ENCODE results near the gene ENOPH1. TPM values are rescaled to one million over a fixed set of nuclear protein-coding genes. Genes with fewer than 3 reads are reported as not detected.
A peak's percentile ranks its signal among the peaks of the same experiment; 100 is the strongest.

The ENOPH1 gene
- total and polyA plus RNA-seq, 2 donors (not counting 1 experiment from before 2014, with no cell fraction given): 17.1 to 43.6 TPM

DNA sequence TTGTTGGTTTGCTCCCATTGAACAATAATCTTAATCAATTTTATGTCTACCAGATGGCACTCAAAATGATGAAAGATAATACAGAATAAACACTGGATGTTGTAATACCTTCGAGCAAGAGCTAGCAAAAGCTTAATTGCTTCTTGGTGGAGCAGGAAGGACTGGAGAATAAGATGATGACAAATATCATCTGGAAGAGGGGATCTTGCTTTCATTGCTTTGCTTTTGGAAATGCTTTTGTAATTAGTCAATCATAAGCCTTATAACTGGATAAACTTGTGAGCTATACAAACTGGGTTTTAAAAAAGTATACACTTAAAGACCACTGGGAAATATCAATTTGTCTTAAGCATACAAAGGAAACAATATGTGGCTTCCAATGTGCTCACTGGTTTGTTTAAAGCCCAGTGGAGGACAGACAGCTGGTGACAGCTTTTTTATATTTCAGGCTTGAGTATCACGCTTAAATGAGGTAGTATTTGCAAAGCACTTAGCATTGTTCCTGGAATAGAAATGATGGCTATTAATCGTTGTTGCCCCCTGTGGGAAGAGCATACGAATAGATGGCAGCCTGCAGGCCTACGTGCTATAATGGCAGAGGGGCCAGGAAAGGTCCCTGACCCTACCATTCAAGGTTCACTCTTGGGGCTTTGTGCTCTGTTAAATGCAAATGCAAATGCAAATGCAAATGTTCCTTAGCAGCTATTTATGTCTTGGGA is 70.2 kb downstream of the ENOPH1 start:
- no peak overlapping the region for H3K4me3 ChIP-seq (replicated peaks in 1 of 4; ENCODE audit: control extremely low read depth in 1 of 4, insufficient read depth in 1 of 4, low read depth in 3 of 4, low read length in 4 of 4)

GRCh38 chr4:82501154-82501442 is 70.7 kb downstream of the ENOPH1 start:
- Histone ChIP-seq H3K9me3 (ENCODE audit: control insufficient read depth, insufficient read depth, low read depth, low read length) (no peaks in the 10 kb centered on the region), H4K20me1 (ENCODE audit: control insufficient read depth, extremely low read depth, insufficient read depth, low read length) (no peaks in the 10 kb centered on the region), H3K27ac (ENCODE audit: insufficient read depth, low read length) (no peak overlapping the region), H3K36me3 (ENCODE audit: control insufficient read depth, insufficient read depth, low read length) (no peaks in the 10 kb centered on the region), H3K4me1 (ENCODE audit: control insufficient read depth, extremely low read depth, insufficient read depth, low read length) (no peaks in the 10 kb centered on the region), H3K27me3 (ENCODE audit: control insufficient read depth, insufficient read depth, low read length) (no peaks in the 10 kb centered on the region), H3K4me2 (ENCODE audit: extremely low read depth, insufficient read depth, low read length) (no peak overlapping the region), H3K4me3 (replicated peaks in 1 of 4; ENCODE audit: control extremely low read depth in 1 of 4, insufficient read depth in 1 of 4, low read depth in 3 of 4, low read length in 4 of 4) (no peak overlapping the region), H2AFZ (ENCODE audit: low read length) (no peak overlapping the region), H3K9ac (ENCODE audit: insufficient read depth, low read length) (no peak overlapping the region), H3K79me2 (ENCODE audit: control insufficient read depth, insufficient read depth, low read length) (no peaks in the 10 kb centered on the region)
- TF ChIP-seq CTCF (conservative IDR thresholded peaks at IDR 0.05 in 1 of 2, IDR thresholded peaks at IDR 0.05 in 1 of 2; ENCODE audit: low read depth in 1 of 2, low read length in 2 of 2) (no peak), EZH2 (IDR thresholded peaks at IDR 0.05; ENCODE audit: low read length, missing control alignments) (no peak)
- no peak for DNase-seq (ENCODE audit: low read depth in 2 of 2)

More for the DNA sequence above, 70.2 kb downstream of the ENOPH1 start:
- no peak overlapping the region for H3K9ac ChIP-seq (ENCODE audit: insufficient read depth, low read length)
- H3K4me1 ChIP-seq (ENCODE audit: control insufficient read depth, extremely low read depth, insufficient read depth, low read length): no peaks in the 10 kb centered on the region
- no peaks in the 10 kb centered on the region for H3K27me3 ChIP-seq (ENCODE audit: control insufficient read depth, insufficient read depth, low read length)
- no peak overlapping the region for H3K4me2 ChIP-seq (ENCODE audit: extremely low read depth, insufficient read depth, low read length)
- H3K27ac ChIP-seq (ENCODE audit: insufficient read depth, low read length): no peak overlapping the region
- peak; percentile 43 to 52 for DNase-seq (ENCODE audit: low read depth in 2 of 2)
- no peaks in the 10 kb centered on the region for H3K79me2 ChIP-seq (ENCODE audit: control insufficient read depth, insufficient read depth, low read length)
- H4K20me1 ChIP-seq (ENCODE audit: control insufficient read depth, extremely low read depth, insufficient read depth, low read length): no peaks in the 10 kb centered on the region
- H3K9me3 ChIP-seq (ENCODE audit: control insufficient read depth, insufficient read depth, low read depth, low read length): no peaks in the 10 kb centered on the region
- no peaks in the 10 kb centered on the region for H3K36me3 ChIP-seq (ENCODE audit: control insufficient read depth, insufficient read depth, low read length)
- H2AFZ ChIP-seq (ENCODE audit: low read length): no peak overlapping the region
- TF ChIP-seq EZH2 (IDR thresholded peaks at IDR 0.05; ENCODE audit: low read length, missing control alignments) (no peak), CTCF (conservative IDR thresholded peaks at IDR 0.05 in 1 of 2, IDR thresholded peaks at IDR 0.05 in 1 of 2; ENCODE audit: low read depth in 1 of 2, low read length in 2 of 2) (no peak)

GRCh38 chr4:82508011-82508410 is 77.6 kb downstream of the ENOPH1 start:
- Histone ChIP-seq H3K79me2 (ENCODE audit: control insufficient read depth, insufficient read depth, low read length) (no peaks in the 10 kb centered on the region), H3K4me1 (ENCODE audit: control insufficient read depth, extremely low read depth, insufficient read depth, low read length) (no peaks in the 10 kb centered on the region), H3K27ac (ENCODE audit: insufficient read depth, low read length) (no peak overlapping the region), H3K9ac (ENCODE audit: insufficient read depth, low read length) (no peak overlapping the region), H3K4me2 (ENCODE audit: extremely low read depth, insufficient read depth, low read length) (no peak overlapping the region), H2AFZ (ENCODE audit: low read length) (no peak overlapping the region), H3K27me3 (ENCODE audit: control insufficient read depth, insufficient read depth, low read length) (peaks cover 2% of the 10 kb centered on the region), H3K9me3 (ENCODE audit: control insufficient read depth, insufficient read depth, low read depth, low read length) (no peaks in the 10 kb centered on the region), H4K20me1 (ENCODE audit: control insufficient read depth, extremely low read depth, insufficient read depth, low read length) (no peaks in the 10 kb centered on the region), H3K4me3 (replicated peaks in 1 of 4; ENCODE audit: control extremely low read depth in 1 of 4, insufficient read depth in 1 of 4, low read depth in 3 of 4, low read length in 4 of 4) (no peak overlapping the region), H3K36me3 (ENCODE audit: control insufficient read depth, insufficient read depth, low read length) (no peaks in the 10 kb centered on the region)
- TF ChIP-seq EZH2 (IDR thresholded peaks at IDR 0.05; ENCODE audit: low read length, missing control alignments) (no peak), CTCF (conservative IDR thresholded peaks at IDR 0.05 in 1 of 2, IDR thresholded peaks at IDR 0.05 in 1 of 2; ENCODE audit: low read depth in 1 of 2, low read length in 2 of 2) (no peak)
- no peak for DNase-seq (ENCODE audit: low read depth in 2 of 2)

Measured in fibroblast of lung (primary cell).